ENCODE results near the gene CHERP. TPM values are rescaled to one million over a fixed set of nuclear protein-coding genes. Genes with fewer than 3 reads are reported as not detected.

The CHERP gene
- total and polyA plus RNA-seq, 2 of the 13 experiments (the other 11 are each of a cell fraction or from before 2014, with no cell fraction given): 4.3 to 5.4 TPM

GRCh38 chr19:16542045-16542909 is at the start of gene CHERP (continued):
- TF ChIP-seq, protein P1, sequence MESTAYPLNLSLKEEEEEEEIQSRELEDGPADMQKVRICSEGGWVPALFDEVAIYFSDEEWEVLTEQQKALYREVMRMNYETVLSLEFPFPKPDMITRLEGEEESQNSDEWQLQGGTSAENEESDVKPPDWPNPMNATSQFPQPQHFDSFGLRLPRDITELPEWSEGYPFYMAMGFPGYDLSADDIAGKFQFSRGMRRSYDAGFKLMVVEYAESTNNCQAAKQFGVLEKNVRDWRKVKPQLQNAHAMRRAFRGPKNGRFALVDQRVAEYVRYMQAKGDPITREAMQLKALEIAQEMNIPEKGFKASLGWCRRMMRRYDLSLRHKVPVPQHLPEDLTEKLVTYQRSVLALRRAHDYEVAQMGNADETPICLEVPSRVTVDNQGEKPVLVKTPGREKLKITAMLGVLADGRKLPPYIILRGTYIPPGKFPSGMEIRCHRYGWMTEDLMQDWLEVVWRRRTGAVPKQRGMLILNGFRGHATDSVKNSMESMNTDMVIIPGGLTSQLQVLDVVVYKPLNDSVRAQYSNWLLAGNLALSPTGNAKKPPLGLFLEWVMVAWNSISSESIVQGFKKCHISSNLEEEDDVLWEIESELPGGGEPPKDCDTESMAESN (CRISPR knock-in tag; conservative IDR thresholded peaks at IDR 0.05): no peak; the same call in 1 of the 2 replicates
- TF ChIP-seq ZKSCAN1 (IDR thresholded peaks at IDR 0.05; ENCODE audit: low read length) (no peak), ZNF451 (CRISPR knock-in tag; IDR thresholded peaks at IDR 0.05) (0 out of 2 replicates have a peak, but pooled peaks have one; percentile 30), ZNF616 (CRISPR knock-in tag; IDR thresholded peaks at IDR 0.05; ENCODE audit: low read depth) (0 out of 2 replicates have a peak, but pooled peaks have one; percentile 55), ZNF773 (CRISPR knock-in tag; IDR thresholded peaks at IDR 0.05; ENCODE audit: borderline replicate concordance) (0 out of 2 replicates have a peak, but pooled peaks have one; percentile 68), EZH2 (conservative IDR thresholded peaks at IDR 0.05; ENCODE audit: low read depth, low read length) (no peak), ZNF432 (CRISPR knock-in tag; IDR thresholded peaks at IDR 0.05; ENCODE audit: borderline replicate concordance) (no peak), NR2F6 (IDR thresholded peaks at IDR 0.05) (no peak), NR2F6 (CRISPR knock-in tag; IDR thresholded peaks at IDR 0.05) (no peak), KDM2A (CRISPR knock-in tag; IDR thresholded peaks at IDR 0.05; ENCODE audit: borderline replicate concordance, low read depth) (peak; percentile 92; the same call in 1 of the 2 replicates), DNMT3B (CRISPR knock-in tag; conservative IDR thresholded peaks at IDR 0.05) (0 out of 2 replicates have a peak, but pooled peaks have one; percentile 5), PHF20 (CRISPR knock-in tag; IDR thresholded peaks at IDR 0.05) (peak; percentile 95), MTF2 (CRISPR knock-in tag; IDR thresholded peaks at IDR 0.05; ENCODE audit: borderline replicate concordance) (no peak), RBM39 (IDR thresholded peaks at IDR 0.05; ENCODE audit: low read depth, low read length, poor library complexity, severe bottlenecking) (no peak), ASH2L (IDR thresholded peaks at IDR 0.05; ENCODE audit: insufficient read length, low read depth, low read length) (peak; percentile 94), PLRG1 (conservative IDR thresholded peaks at IDR 0.05) (no peak), HOXA3 (CRISPR knock-in tag; IDR thresholded peaks at IDR 0.05) (peak; percentile 82), NFIC (IDR thresholded peaks at IDR 0.05; ENCODE audit: low read length) (no peak), GATA4 (IDR thresholded peaks at IDR 0.05; ENCODE audit: borderline replicate concordance, low read depth) (no peak), ATAD3A (CRISPR knock-in tag; IDR thresholded peaks at IDR 0.05) (no peak), ZNF891 (CRISPR knock-in tag; IDR thresholded peaks at IDR 0.05) (peak; percentile 44)
- TF ChIP-seq, protein P2, sequence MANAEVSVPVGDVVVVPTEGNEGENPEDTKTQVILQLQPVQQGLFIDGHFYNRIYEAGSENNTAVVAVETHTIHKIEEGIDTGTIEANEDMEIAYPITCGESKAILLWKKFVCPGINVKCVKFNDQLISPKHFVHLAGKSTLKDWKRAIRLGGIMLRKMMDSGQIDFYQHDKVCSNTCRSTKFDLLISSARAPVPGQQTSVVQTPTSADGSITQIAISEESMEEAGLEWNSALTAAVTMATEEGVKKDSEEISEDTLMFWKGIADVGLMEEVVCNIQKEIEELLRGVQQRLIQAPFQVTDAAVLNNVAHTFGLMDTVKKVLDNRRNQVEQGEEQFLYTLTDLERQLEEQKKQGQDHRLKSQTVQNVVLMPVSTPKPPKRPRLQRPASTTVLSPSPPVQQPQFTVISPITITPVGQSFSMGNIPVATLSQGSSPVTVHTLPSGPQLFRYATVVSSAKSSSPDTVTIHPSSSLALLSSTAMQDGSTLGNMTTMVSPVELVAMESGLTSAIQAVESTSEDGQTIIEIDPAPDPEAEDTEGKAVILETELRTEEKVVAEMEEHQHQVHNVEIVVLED (CRISPR knock-in tag; IDR thresholded peaks at IDR 0.05; ENCODE audit: borderline replicate concordance): peak; percentile 92
- TF ChIP-seq, protein P3, sequence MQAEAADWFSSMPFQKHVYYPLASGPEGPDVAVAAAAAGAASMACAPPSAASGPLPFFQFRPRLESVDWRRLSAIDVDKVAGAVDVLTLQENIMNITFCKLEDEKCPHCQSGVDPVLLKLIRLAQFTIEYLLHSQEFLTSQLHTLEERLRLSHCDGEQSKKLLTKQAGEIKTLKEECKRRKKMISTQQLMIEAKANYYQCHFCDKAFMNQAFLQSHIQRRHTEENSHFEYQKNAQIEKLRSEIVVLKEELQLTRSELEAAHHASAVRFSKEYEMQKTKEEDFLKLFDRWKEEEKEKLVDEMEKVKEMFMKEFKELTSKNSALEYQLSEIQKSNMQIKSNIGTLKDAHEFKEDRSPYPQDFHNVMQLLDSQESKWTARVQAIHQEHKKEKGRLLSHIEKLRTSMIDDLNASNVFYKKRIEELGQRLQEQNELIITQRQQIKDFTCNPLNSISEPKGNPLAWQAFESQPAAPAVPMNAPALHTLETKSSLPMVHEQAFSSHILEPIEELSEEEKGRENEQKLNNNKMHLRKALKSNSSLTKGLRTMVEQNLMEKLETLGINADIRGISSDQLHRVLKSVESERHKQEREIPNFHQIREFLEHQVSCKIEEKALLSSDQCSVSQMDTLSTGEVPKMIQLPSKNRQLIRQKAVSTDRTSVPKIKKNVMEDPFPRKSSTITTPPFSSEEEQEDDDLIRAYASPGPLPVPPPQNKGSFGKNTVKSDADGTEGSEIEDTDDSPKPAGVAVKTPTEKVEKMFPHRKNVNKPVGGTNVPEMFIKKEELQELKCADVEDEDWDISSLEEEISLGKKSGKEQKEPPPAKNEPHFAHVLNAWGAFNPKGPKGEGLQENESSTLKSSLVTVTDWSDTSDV (CRISPR knock-in tag; IDR thresholded peaks at IDR 0.05): peak; percentile 57; the same call in 1 of the 2 replicates

All from HepG2 (cell line).